CD4-positive, alpha-beta T cell treated with Interleukin-1 beta for 1 hour (primary cell): Measurements from ENCODE around the gene PTPRN2.
"Not testable (repeated sequence)": the region's sequence is repeated elsewhere in the genome, so short reads cannot be mapped to it uniquely, and the experiment has no call there.

ENCODE experiments used
- DNase-seq, 2 donors: peaks; one replicate each; pipeline ENCODE4 v3.0.0-alpha.2; 2020 to 2022

PTPRN2 gene

DNA sequence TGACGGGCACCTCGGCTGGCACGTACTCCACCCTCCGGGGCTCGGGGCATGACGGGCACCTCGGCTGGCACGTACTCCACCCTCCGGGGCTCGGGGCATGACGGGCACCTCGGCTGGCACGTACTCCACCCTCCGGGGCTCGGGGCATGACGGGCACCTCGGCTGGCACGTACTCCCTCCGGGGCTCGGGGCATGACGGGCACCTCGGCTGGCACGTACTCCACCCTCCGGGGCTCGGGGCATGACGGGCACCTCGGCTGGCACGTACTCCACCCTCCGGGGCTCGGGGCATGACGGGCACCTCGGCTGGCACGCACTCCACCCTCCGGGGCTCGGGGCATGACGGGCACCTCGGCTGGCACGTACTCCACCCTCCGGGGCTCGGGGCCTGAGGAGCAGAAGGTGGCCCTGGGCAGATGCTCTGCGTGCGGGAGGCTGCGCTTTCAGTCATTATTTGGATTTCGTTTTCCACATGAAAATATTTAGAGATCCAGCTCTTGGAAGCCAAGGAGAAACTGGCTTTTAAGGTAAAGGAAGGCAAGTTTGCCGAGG is 1086.6 kb downstream of the PTPRN2 start:
- DNase-seq, result not testable (repeated sequence)

DNA sequence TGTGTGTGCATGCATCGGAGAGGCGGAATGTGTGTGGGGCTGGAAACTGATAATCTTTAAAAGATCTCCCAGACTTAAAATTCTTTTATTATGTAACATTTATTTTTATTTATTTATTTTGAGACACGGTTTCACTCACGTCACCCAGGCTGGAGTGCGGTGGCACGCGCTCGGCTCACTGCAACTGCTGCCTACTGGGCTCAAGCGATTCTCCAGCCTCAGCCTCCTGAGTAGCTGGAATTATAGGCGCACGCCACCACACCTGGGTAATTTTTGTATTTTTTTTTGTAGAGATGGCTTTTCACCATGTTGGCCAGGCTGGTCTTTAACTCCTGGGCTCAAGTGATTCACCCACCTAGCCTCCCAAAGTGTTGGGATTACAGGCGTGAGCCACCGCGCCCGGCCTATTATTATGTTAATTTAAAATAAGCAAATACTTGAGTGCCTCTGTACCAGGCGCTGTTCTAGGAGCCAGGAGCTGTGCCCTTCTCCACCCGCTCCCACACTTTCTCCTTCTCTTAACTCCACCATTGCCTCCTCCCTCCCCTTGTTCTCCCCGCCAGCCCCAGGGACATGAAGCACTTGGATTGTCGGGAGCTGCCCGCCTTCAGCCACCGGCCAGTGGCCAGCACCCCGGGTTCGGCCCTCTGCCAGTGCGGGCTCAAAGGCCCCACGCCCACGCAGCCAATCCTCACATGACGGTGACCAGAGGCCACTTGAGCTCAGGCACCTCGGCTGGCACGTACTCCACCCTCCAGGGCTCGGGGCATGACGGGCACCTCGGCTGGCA is 1087.3 kb downstream of the PTPRN2 start:
- DNase-seq, result no peak

DNA sequence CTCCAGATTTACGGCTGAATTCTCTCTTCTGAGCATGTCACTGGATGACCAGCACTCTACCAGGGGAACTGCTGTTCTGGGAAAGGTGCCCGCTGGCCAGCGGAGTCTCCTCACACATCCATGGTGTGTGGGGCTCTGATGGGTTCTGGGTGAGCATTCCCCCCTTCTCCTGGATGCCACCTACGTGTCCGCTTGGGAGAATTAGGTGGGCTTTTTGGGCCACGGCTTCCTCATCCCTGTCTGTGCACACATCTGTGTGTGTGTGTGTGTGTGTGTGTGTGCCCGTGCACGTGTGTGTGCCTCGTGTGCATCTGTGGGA is 1087.8 kb downstream of the PTPRN2 start:
- no peak for DNase-seq

DNA sequence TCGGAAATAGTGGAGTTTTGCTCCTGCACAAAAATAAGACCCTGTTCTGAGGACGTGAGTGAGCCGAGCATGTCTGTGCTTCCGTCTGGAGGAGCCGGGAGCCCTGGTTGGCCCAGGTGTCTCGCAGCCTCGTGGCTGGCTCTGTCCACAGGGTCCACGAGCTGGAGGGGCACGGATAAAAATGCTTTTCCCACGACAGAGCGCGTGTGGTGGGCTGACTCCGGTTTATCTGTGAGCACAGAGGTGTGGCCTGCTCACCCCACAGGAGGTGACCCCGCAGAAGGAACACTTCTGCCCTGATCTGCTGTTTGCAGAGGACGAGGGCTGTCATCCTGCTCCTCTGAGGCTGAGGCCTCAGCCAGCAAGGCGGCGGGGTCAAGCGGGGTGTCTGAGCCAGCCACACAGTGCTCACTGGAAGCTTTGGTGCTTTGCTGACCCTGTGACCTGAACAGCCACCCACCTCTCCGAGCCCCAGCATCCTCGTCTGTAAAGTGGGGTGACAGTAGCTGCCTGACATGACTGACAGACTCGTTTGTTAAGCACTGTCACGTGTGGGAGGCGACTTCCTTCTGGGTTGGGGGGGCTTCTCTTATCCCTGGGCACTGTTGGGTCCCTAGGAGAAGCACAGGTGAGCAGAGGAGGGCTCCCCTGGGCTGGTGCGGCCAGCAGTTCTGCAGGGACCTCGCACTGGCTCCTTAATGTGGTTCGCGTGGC is 1088.3 kb downstream of the PTPRN2 start:
- no peak for DNase-seq

DNA sequence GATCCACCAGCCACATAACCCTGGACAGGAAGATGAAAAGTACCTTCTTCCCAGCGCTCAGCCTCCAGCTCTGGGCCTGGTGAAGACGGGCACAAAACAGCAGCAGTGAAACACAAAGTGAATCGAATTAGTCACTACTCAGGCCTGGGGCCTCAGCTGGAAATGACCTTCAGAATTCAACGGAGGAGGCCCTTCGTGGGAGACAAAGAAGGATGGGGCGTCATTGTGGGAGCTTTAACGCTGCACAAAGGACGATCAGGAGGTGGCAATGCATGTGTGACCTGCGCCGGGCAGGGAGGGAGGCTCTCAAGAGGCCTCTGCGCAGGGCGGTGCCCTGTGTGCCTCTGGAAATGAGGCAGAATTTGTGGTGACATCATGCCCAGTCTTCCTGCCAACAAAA is 1089.0 kb downstream of the PTPRN2 start:
- no peak for DNase-seq

DNA sequence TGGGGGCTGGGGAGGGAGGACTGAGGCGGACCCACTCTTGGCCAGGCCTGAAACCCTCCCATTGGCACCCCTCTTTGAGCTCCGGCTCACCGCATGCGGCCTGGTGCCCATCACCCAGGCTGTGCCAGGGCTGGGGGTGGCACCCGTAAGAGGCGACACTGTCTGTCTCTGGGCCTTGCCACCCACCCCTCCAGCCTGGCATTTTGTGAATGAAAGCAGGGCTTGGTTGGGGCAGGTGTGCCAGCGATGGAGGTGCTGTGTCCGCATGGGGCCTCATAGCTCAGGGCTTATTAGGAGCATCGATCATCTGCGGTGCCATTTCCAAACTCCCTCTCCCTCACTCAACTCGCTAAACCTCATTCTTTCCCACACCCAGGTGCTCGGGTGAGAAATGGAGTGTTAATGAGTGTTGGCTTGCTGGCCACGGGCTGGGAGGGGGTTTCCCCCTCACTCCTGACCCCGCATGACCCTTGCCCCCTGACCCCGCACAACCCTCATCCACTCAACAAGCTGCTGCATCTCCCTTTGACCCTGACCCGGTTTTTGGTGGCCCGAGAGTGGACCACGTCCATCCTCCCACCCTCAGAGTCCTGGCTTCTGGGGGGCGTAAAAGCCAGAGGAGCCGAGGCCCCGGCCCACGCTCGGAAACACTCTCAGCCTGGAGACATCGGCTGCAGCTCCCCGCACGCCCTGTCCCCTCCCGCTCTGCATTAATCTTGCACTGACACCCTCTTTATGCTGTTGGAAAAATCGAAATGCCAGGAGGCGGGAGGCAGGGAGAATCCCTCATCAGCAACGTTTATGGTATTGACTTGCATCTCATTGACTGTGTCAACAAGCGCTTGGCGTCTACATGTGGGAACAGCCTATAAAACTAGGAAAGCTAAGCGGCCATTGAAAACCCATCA is 1089.6 kb downstream of the PTPRN2 start:
- no peak for DNase-seq

DNA sequence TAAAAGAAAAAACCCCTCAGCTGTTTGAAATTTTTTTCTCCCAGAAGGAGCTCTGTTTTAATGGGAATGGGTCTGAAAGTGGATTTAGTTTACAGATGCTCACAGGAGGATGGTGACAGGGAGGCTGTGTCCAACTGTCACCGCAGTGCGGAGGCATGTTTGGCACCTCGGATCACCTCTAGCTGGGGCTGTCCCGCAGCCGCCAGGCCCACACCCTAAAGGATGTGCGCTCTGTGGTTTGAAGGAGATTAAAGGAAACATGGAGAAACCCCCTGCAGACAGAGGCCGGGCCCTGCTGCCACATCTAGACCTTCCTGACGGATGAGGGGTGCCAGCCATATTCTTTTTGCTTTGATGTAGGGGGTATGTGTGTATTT is 1090.3 kb downstream of the PTPRN2 start:
- DNase-seq, result no peak

DNA sequence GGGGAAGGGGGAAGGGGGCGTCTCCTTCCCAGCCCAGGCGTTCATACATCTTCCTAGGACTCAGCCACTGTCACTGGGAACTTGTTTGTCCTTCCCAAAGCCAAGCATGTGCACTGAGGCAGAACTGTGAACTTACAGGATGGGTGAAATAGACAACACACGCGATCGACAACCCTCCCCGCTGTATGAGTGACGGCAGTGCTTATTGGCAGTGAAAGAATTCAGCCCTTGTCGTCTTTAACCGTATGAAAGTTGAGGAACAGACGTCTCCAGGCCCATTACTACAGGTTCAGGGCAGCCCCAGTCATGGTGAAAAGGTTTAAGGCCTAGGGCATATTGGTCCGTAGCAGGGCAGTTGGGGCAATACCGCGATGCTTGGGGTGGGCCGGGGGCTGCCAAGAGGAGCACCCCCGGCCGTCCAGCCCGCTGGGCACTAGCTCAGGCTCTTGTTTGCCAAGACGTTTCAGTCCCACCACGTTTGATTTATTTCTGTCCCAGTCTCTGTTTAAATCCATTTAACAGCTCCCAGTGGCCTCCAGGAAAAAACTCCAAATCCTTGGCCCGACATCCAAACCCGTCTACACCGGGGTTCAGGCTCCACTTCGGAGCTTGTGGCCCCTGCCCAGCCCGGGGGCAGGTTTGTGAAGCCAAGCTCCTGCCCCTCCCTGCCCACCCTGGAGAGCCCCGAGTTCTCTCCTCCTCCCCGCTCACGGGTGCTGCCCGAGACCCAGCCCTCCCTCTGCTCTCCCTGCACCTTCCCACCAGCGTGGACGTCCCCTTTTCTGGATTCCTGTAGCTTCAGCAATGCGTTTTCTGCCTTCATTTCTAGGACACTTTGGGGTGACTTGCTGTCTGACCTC is 1091.0 kb downstream of the PTPRN2 start:
- no peak for DNase-seq

DNA sequence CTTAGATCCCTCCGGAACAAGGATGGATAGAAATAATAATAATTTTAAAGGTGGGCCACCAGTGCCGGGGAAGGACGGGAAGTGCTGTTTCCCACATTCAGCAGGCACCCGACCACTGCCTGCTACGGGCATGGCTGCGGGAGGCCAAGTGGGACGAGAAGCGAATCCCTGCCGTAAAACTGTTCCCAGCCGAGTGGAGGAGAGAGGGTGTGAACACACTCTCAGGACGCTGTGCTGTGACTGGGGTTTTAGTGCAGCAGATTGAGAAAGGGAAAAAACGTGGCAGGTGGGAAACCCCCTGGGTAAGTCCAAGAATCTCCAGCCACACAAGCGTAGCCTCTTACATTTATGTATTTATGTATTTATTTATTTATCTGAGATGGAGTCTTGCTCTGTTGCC is 1092.0 kb downstream of the PTPRN2 start:
- no peak for DNase-seq

DNA sequence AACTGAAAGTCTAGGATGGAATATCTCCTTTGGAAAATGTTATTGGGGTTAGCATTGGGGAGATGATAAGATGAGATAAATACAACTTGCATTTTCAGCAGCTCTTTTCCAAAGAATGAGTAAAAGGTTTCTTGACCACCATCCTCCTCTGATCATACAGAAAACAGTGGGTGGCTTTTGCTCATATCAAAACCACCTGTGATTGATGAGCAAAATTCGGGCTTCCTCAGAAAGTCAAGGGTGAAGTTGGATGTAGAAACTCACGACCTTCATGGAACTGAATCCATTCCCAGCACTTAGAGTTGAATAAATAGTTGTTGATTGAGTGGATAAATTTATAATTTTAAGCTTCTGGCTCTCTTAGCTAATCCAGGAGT is 1092.5 kb downstream of the PTPRN2 start:
- DNase-seq, result no peak

DNA sequence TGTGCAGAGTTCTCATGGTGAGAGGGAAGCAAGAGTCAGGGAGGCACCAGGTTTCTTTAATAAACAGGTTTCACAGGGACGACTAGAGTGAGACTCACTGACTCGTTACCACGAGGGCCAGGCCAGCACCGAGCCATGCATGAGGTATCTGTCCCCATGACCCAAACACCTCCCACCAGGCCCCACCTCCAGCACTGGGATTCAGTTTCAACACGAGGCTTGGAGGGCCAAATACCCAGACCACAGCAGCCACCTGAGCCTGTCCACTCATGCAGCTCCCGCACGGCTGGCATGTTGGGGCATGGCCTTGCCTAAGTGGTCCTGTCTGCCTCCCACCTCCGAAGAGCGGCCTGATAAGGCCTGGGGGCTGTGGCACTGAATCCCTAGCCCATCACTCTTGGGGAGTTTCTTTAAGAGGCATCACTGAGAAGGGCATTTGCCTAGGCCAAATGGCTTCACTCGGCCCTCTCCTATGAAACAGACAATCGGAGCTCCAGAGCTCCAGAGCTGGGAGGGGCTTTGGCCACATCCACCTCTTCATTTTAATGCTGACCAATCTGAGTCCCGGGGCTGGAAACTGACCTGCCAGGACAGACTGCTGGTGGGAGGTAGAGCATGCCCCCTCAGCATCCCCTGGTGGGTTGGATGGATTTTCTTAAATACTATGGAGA is 1093.0 kb downstream of the PTPRN2 start:
- DNase-seq, result no peak

DNA sequence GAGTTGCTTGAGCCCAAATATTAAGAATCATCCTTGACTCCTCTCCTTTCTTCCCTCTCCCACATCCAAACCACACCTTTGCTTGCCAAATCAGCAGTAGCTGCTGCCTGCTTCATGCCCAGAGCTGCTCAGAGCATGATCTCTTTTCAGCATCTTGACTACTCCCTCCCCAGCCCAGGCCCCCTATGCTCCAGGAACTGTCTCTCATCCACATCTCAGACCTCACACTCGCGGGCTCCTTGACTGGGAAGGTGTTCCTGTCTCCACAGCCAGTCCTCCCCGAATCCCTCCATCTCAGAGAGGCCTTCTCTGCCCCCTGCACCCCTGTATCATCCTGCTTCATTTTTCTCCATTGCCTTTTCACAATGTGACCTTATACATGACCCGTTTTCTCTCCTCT is 1093.8 kb downstream of the PTPRN2 start:
- DNase-seq, result no peak

DNA sequence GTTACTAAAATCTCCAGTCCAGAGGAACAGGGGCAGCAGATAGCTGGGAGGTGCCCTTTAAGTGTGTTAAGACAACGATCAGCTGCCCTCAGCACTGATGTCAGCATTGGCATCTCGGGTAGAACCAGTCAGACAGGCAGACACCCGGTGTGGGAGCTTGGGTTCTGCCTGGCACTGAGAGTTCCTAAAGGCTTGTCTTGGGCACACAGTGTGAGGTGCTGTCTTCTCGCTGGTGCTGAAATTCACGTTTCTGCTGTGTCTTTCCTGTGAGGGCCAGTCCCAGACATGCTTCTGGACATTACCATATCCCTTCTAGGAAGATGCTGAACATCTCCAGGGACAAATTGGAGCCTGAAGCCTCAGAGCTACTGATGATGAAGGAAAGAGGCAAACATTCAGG is 1094.6 kb downstream of the PTPRN2 start:
- DNase-seq, result no peak

DNA sequence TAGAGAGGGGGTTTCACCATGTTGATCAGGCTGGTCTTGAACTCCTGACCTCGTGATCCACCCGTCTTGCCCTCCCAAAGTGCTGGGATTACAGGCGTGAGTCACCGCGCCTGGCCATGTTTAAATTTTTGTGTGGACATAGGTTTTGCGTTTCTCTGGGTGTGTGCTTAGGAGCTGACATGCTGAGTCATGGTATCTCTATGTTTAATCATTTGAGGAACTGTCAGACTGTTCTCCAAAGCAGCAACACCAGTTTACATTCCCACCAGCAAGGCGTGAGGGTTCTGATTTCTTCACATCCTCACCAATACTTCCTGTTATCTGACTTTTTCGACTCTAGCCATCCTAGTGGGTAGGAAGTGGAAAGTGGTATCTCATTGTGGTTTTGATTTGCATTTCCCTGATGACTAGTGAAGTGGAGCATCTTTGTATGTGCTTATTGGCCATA is 1097.1 kb downstream of the PTPRN2 start:
- DNase-seq, result peak; percentile 56 to 70

DNA sequence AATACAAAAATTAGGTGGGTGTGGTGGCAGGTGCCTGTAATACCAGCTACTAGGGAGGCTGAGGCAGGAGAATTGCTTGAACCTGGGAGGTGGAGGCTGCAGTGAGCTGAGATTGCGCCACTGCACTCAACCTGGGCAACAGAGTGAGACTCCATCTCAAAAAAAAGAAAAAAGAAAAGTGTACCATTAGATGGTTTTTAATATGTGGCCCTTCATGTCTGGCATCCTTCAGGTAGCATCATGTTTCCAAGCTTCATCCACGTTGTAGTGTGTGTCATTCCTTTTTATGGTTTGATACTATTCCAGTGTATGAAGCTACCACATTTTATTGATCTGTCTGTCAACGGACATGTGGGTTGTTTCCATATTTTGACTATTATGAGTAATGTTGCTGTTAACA is 1097.8 kb downstream of the PTPRN2 start:
- DNase-seq, result not testable (repeated sequence)
